ENCODE measurements around the gene BCL2L13.
"Not testable (repeated sequence)": the region's sequence is repeated elsewhere in the genome, so short reads cannot be mapped to it uniquely, and the experiment has no call there.

The BCL2L13 gene

GRCh38 chr22:17638432-17639246 lies at the start of gene BCL2L13:
Gene BCL2L13, plus strand, starts transcription at chr22:17638757. Its CDS starts 16,955 bp downstream, at chr22:17655712.
- DNase-seq (ENCODE audit: low spot score), result peak; percentile 89

- DNase-seq (ENCODE audit: low spot score), result no peak
These were observed 48.7 kb upstream of the BCL2L13 start for GRCh38 chr22:17589810-17590375.

GRCh38 chr22:17590586-17590985 lies 48.0 kb upstream of the BCL2L13 start:
- no peak for DNase-seq (ENCODE audit: low spot score)

GRCh38 chr22:17592201-17592600 lies 46.4 kb upstream of the BCL2L13 start:
- DNase-seq (ENCODE audit: low spot score), result no peak

- no peak for DNase-seq (ENCODE audit: low spot score)
These were observed 42.3 kb upstream of the BCL2L13 start for GRCh38 chr22:17596226-17596625.

- DNase-seq (ENCODE audit: low spot score), result peak; percentile 35
These were observed 41.3 kb upstream of the BCL2L13 start for GRCh38 chr22:17597217-17597616.

- DNase-seq (ENCODE audit: low spot score), result no peak
These were observed 40.2 kb upstream of the BCL2L13 start for GRCh38 chr22:17598318-17598717.

- no peak for DNase-seq (ENCODE audit: low spot score)
These were observed 37.5 kb upstream of the BCL2L13 start for GRCh38 chr22:17601031-17601430.

- no peak for DNase-seq (ENCODE audit: low spot score)
These were observed 34.9 kb upstream of the BCL2L13 start for GRCh38 chr22:17603668-17604067.

GRCh38 chr22:17606496-17606895 lies 32.1 kb upstream of the BCL2L13 start:
- DNase-seq (ENCODE audit: low spot score), result no peak

- DNase-seq (ENCODE audit: low spot score), result no peak
These were observed 30.6 kb upstream of the BCL2L13 start for GRCh38 chr22:17607891-17608521.

- DNase-seq (ENCODE audit: low spot score), result no peak
These were observed 26.5 kb upstream of the BCL2L13 start for GRCh38 chr22:17612057-17612456.

- DNase-seq (ENCODE audit: low spot score), result no peak
These were observed 25.3 kb upstream of the BCL2L13 start for GRCh38 chr22:17613280-17613679.

GRCh38 chr22:17627961-17628405 lies 10.6 kb upstream of the BCL2L13 start:
- no peak for DNase-seq (ENCODE audit: low spot score)

- DNase-seq (ENCODE audit: low spot score), result peak; percentile 98
These were observed 10.0 kb upstream of the BCL2L13 start, which contains the start of gene ATP6V1E1 for GRCh38 chr22:17628406-17629172. Gene ATP6V1E1, minus strand, starts transcription at chr22:17628749. Its CDS starts 114 bp downstream, at chr22:17628635.

GRCh38 chr22:17629173-17629489 lies 9.4 kb upstream of the BCL2L13 start:
- no peak for DNase-seq (ENCODE audit: low spot score)

GRCh38 chr22:17629641-17630040 lies 8.9 kb upstream of the BCL2L13 start:
- DNase-seq (ENCODE audit: low spot score), result no peak

- no peak for DNase-seq (ENCODE audit: low spot score)
These were observed 7.4 kb upstream of the BCL2L13 start for GRCh38 chr22:17631076-17631565.

- DNase-seq (ENCODE audit: low spot score), result peak; percentile 50
These were observed 5.2 kb upstream of the BCL2L13 start for GRCh38 chr22:17633217-17633997.

- DNase-seq (ENCODE audit: low spot score), result no peak
These were observed 4.6 kb upstream of the BCL2L13 start for GRCh38 chr22:17633998-17634323.

GRCh38 chr22:17634696-17635095 lies 3.9 kb upstream of the BCL2L13 start:
- DNase-seq (ENCODE audit: low spot score), result no peak

- DNase-seq (ENCODE audit: low spot score), result not testable (repeated sequence)
These were observed 1.7 kb upstream of the BCL2L13 start for GRCh38 chr22:17636850-17637249.

All from hepatic stellate cell (primary cell).